Left lung (tissue), 10 donors: Measurements from ENCODE around the gene CACNA1S. TPM values are rescaled to one million over a fixed set of nuclear protein-coding genes. Genes with fewer than 3 reads are reported as not detected.
A peak's percentile ranks its signal among the peaks of the same experiment; 100 is the strongest.

Experiments
- ATAC-seq: fragments of 200-7000 bp; cut with Tn5 transposase; one replicate; pipeline ENCODE4 v1.9.1; 2020; ENCODE audit warnings: moderate library complexity
- DNase-seq, 4 donors: peaks; one replicate each; pipeline ENCODE4 v3.0.0-alpha.2; 2013 to 2020
- H3K27ac ChIP-seq, 2 donors: fragments of 200-600 bp; sonication (generic) in 1 of 2; one replicate each; pipeline versions ENCODE4 v1.5.0 to v1.8.0; 2020 to 2021
- H3K27me3 ChIP-seq, 2 donors: fragments of 200-600 bp; sonication (generic) in 1 of 2; one replicate each; pipeline versions ENCODE4 v1.5.0 to v1.8.0; 2020 to 2021
- H3K36me3 ChIP-seq, 2 donors: fragments of 200-600 bp; sonication (generic) in 1 of 2; one replicate each; pipeline versions ENCODE4 v1.5.0 to v1.8.0; 2020 to 2021
- H3K4me1 ChIP-seq, 2 donors: fragments of 200-600 bp; one replicate each; pipeline ENCODE4 v1.8.0; 2021
- H3K4me3 ChIP-seq, 2 donors: fragments of 200-600 bp; sonication (generic) in 1 of 2; one replicate each; pipeline versions ENCODE4 v1.5.0 to v1.8.0; 2020 to 2021; ENCODE audit warnings: mild to moderate bottlenecking in 1 of 2
- H3K9me3 ChIP-seq, 2 donors: fragments of 200-600 bp; sonication (generic) in 1 of 2; one replicate each; pipeline versions ENCODE4 v1.5.0 to v1.8.0; 2020 to 2021
- CTCF ChIP-seq, 2 donors: fragments of 200-600 bp; sonication (generic) in 1 of 2; IDR thresholded peaks; one replicate each; pipeline versions ENCODE4 v1.5.0 to v1.8.0; 2021; ENCODE audit warnings: antibody characterized with exemption in 2 of 2
- intact Hi-C, 2 donors: fragments of 100-400 bp; cut with DNase I; formaldehyde crosslinking; loops; one replicate each; pipeline versions ENCODE4 v1.11.2 to v1.14.2; 2022
- polyA plus RNA-seq, 6 donors: library from polyadenylated mRNA; unstranded; fragments of 120-200 nt; gene quantifications; one replicate each; pipeline ENCODE4 v1.2.1, GENCODE V29; 2013; ENCODE audit not compliant: insufficient read length in 6 of 6
- total RNA-seq, 2 donors: library from RNA; stranded (reverse); fragmentation: NEBNext Ultra II Directional; extraction: Animal tissue kit (Norgen Biotek cat#: 25700); gene quantifications; one replicate each; pipeline ENCODE4 v1.2.1, GENCODE V29; 2021
- donor health status: DM: no; HTN: yes; CAD: no.
- donor health status: DM: no; HTN: no; CAD: no.

The CACNA1S gene
- total and polyA plus RNA-seq, 8 donors = 0.10 to 0.17 (median 0.12) TPM; not detected in 1

GRCh38 chr1:201048521-201048920 lies 63.7 kb downstream of the CACNA1S start:
- intact Hi-C loops = loop anchor here in 1 of 2 donors (10.0 kb wide), 1 partner anchor 74 kb away; no protein-coding TSS in a partner anchor
- no peaks in the 10 kb centered on the region for H3K9me3 ChIP-seq
- H3K4me1 ChIP-seq = no peaks in the 10 kb centered on the region

GRCh38 chr1:201044119-201044518 lies 68.1 kb downstream of the CACNA1S start:
- intact Hi-C loops = loop anchor here (5.0 to 10.0 kb wide), 2 partner anchors 69 to 72 kb away; no protein-coding TSS in a partner anchor
- Histone ChIP-seq H3K27me3 (no peaks in the 10 kb centered on the region), H3K4me3 (no peak overlapping the region), H3K4me1 (peaks cover 0 to 5% of the 10 kb centered on the region in 2 donors), H3K27ac (no peak overlapping the region), H3K9me3 (no peaks in the 10 kb centered on the region), H3K36me3 (no peaks in the 10 kb centered on the region)
- TF ChIP-seq CTCF (IDR thresholded peaks at IDR 0.05) = no peak
- DNase-seq (no peak), ATAC-seq (no peak)

More at GRCh38 chr1:201048521-201048920, 63.7 kb downstream of the CACNA1S start:
- DNase-seq (no peak), ATAC-seq (no peak)
- no peaks in the 10 kb centered on the region for H3K36me3 ChIP-seq
- no peak overlapping the region for H3K4me3 ChIP-seq
- TF ChIP-seq CTCF (IDR thresholded peaks at IDR 0.05) = no peak
- no peak overlapping the region for H3K27ac ChIP-seq
- no peaks in the 10 kb centered on the region for H3K27me3 ChIP-seq

- H3K27me3 ChIP-seq = no peaks in the 10 kb centered on the region
- peak; percentile 75 to 84 for TF ChIP-seq CTCF (IDR thresholded peaks at IDR 0.05)
- DNase-seq (peak in 3 of 4 donors; percentile 58 to 85 (median 71)), ATAC-seq (peak; percentile 94)
- intact Hi-C loops = loop anchor here (5.0 to 10.0 kb wide), 2 partner anchors 68 to 71 kb away; no protein-coding TSS in a partner anchor
- H3K4me3 ChIP-seq = no peak overlapping the region
- H3K27ac ChIP-seq = no peak overlapping the region
- H3K36me3 ChIP-seq = no peaks in the 10 kb centered on the region
- no peaks in the 10 kb centered on the region for H3K9me3 ChIP-seq
- peaks cover 0 to 5% of the 10 kb centered on the region in 2 donors for H3K4me1 ChIP-seq
Observed at GRCh38 chr1:201042779-201043461, 69.3 kb downstream of the CACNA1S start.

GRCh38 chr1:201041011-201041410 lies 71.2 kb downstream of the CACNA1S start:
- DNase-seq = no peak

More at GRCh38 chr1:201041011-201041410, 71.2 kb downstream of the CACNA1S start:
- intact Hi-C loops = loop anchor here (5.0 to 10.0 kb wide), 2 partner anchors 66 to 69 kb away; no protein-coding TSS in a partner anchor
- no peak for ATAC-seq
- Histone ChIP-seq H3K36me3 (no peaks in the 10 kb centered on the region), H3K27me3 (peaks cover 0 to 4% of the 10 kb centered on the region in 2 donors), H3K9me3 (no peaks in the 10 kb centered on the region), H3K27ac (no peak overlapping the region), H3K4me3 (no peak overlapping the region), H3K4me1 (peaks cover 0 to 5% of the 10 kb centered on the region in 2 donors)
- no peak for TF ChIP-seq CTCF (IDR thresholded peaks at IDR 0.05)
